Measurements from ENCODE around the gene FNDC8. TPM values are rescaled to one million over a fixed set of nuclear protein-coding genes. Genes with fewer than 3 reads are reported as not detected.

The FNDC8 gene
- total and polyA plus RNA-seq, 2 of the 8 experiments (the other 6 are each of a cell fraction or from before 2014, with no cell fraction given): not detected

DNA sequence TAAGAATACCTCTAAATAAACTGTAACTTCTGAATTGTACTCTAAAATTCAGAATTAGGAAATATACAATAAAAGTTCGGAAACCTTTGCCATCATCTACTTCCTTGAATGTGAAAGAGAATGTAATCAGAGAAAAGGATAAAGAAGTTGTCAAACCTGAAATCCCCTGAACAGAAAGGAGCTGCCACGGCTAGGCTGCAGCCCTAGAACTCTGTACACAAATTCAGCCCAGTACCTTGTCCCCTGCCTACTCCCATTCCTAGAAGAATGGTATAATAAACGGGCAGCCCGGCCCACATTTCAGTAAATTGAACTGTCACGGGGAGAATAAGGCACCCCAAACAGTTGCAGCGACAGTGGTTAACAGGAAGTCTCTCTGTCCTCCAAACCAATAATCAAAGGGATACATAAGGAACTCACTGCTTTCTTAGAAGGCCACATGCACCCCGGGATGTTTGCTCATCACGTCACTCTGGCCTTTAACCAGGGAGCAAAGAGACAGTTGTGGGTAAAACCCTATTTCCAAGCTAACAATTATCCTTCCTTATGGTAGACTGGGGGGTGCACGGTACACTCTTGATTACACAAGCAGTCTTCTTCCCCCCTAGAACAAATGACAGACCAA lies 33.6 kb upstream of the FNDC8 start:
- Histone ChIP-seq H3K9ac (replicated peaks in 1 of 4; ENCODE audit: extremely low read depth in 1 of 4, low read depth in 3 of 4, low read length in 3 of 4) (no peak overlapping the region), H2AK5ac (ENCODE audit: low read depth, low read length) (no peak overlapping the region), H3K36me3 (ENCODE audit: control insufficient read depth in 2 of 4, insufficient read depth in 4 of 4, low read length in 3 of 4) (no peaks in the 10 kb centered on the region), H4K91ac (replicated peaks; ENCODE audit: insufficient read length, low read length) (no peak overlapping the region), H2BK20ac (ENCODE audit: low read length) (no peak overlapping the region), H4K20me1 (replicated peaks in 1 of 2; ENCODE audit: control insufficient read depth in 1 of 2, insufficient read depth in 2 of 2, low read length in 2 of 2) (no peaks in the 10 kb centered on the region), H3K56ac (replicated peaks; ENCODE audit: insufficient read length, low read depth, low read length) (no peak overlapping the region), H4K8ac (ENCODE audit: extremely low read depth, insufficient read depth, low read length) (no peak overlapping the region), H3K18ac (ENCODE audit: extremely low read depth, low read length) (no peak overlapping the region), H3K4me3 (ENCODE audit: extremely low read depth in 1 of 4, insufficient read depth in 2 of 4, low read depth in 3 of 4, low read length in 4 of 4) (peak overlapping the region; percentile 53 to 86 (median 76)), H2BK12ac (ENCODE audit: low read depth, low read length) (no peak overlapping the region), H2BK15ac (ENCODE audit: low read length) (no peak overlapping the region), H3K27me3 (replicated peaks in 1 of 4; ENCODE audit: control insufficient read depth in 3 of 4, extremely low read depth in 1 of 4, insufficient read depth in 3 of 4, low read length in 3 of 4) (no peaks in the 10 kb centered on the region), H2BK120ac (replicated peaks; ENCODE audit: low read depth, low read length) (no peak overlapping the region), H3K27ac (ENCODE audit: low read depth, low read length) (no peak overlapping the region), H3K79me2 (ENCODE audit: control insufficient read depth in 1 of 2, insufficient read depth in 2 of 2, low read length in 2 of 2) (peaks cover 0 to 2% of the 10 kb centered on the region in 2 experiments; a peak in 1 of 4 replicates), H3K23ac (ENCODE audit: insufficient read length) (no peak overlapping the region), H3K4me1 (replicated peaks in 1 of 4; ENCODE audit: control insufficient read depth in 3 of 4, insufficient read depth in 4 of 4, low read length in 3 of 4) (peaks cover 6 to 23% (median 11%) of the 10 kb centered on the region in 4 experiments), H3K14ac (ENCODE audit: insufficient read length) (no peak overlapping the region), H2BK5ac (ENCODE audit: low read depth, low read length) (no peak overlapping the region), H2AFZ (ENCODE audit: low read length) (no peak overlapping the region), H4K5ac (ENCODE audit: insufficient read length, low read depth, low read length) (no peak overlapping the region), H3K9me3 (ENCODE audit: insufficient read depth in 2 of 2, low read depth in 1 of 2, low read length in 1 of 2) (no peaks in the 10 kb centered on the region), H3K4me2 (ENCODE audit: insufficient read depth in 1 of 2, low read depth in 2 of 2, low read length in 2 of 2) (peak overlapping the region; percentile 74 to 86), H3K79me1 (ENCODE audit: low read depth, low read length) (no peaks in the 10 kb centered on the region; the same call in 1 of the 2 replicates), H3K23me2 (ENCODE audit: low read depth, low read length) (peaks cover 12% of the 10 kb centered on the region; the same call in 1 of the 2 replicates), H3K4ac (replicated peaks; ENCODE audit: insufficient read length, low read depth, low read length) (no peak overlapping the region)
- CTCF ChIA-PET (ENCODE audit: partially characterized antibody): interaction anchor here (0.6 to 1.4 kb wide), 5 partner anchors 31 to 1151 kb away, joined by 3 to 4 read pairs (median 3); no protein-coding TSS in a partner anchor
- 60% methylated on average over 9 of the region's 9 CpGs; no CpG with 5 or more reads in 1 of the 2 experiments for WGBS, 2 experiments (ENCODE audit: extremely low coverage in 1 of 2, insufficient coverage in 1 of 2, insufficient read length in 1 of 2, insufficient replicate concordance in 2 of 2, low coverage in 1 of 2, low lambda C conversion rate in 2 of 2, missing lambda C conversion rate in 1 of 2)
- DNase-seq (ENCODE audit: low read depth in 1 of 2, low spot score in 2 of 2): no peak
- FAIRE-seq: no peak
- POLR2A ChIA-PET (ENCODE audit: partially characterized antibody): interaction anchor here (1.0 to 1.6 kb wide), 4 partner anchors 11 to 80 kb away, joined by 3 to 7 read pairs (median 4); partner anchors contain the start of gene RFFL
- TF ChIP-seq RXRA (IDR thresholded peaks at IDR 0.05; ENCODE audit: insufficient read depth, low read depth, low read length) (no peak), CHD2 (IDR thresholded peaks at IDR 0.05; ENCODE audit: low read length) (no peak), SIX5 (IDR thresholded peaks at IDR 0.05; ENCODE audit: low read depth, low read length) (no peak), CREB1 (IDR thresholded peaks at IDR 0.05) (no peak), SIN3A (conservative IDR thresholded peaks at IDR 0.05 in 1 of 2, IDR thresholded peaks at IDR 0.05 in 1 of 2; ENCODE audit: low read depth in 1 of 2, low read length in 2 of 2) (no peak), HDAC6 (IDR thresholded peaks at IDR 0.05; ENCODE audit: low read depth, low read length) (no peak), BRCA1 (IDR thresholded peaks at IDR 0.05; ENCODE audit: low read depth, low read length) (no peak), SP4 (IDR thresholded peaks at IDR 0.05; ENCODE audit: low read length) (no peak), CHD1 (IDR thresholded peaks at IDR 0.05; ENCODE audit: low read depth, low read length) (no peak), MAFK (IDR thresholded peaks at IDR 0.05; ENCODE audit: low read depth, low read length) (no peak), RNF2 (IDR thresholded peaks at IDR 0.05; ENCODE audit: borderline replicate concordance, low read depth, low read length, missing control alignments, poor library complexity, severe bottlenecking) (no peak)
- TF ChIP-seq, protein P1, sequence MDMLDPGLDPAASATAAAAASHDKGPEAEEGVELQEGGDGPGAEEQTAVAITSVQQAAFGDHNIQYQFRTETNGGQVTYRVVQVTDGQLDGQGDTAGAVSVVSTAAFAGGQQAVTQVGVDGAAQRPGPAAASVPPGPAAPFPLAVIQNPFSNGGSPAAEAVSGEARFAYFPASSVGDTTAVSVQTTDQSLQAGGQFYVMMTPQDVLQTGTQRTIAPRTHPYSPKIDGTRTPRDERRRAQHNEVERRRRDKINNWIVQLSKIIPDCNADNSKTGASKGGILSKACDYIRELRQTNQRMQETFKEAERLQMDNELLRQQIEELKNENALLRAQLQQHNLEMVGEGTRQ (IDR thresholded peaks at IDR 0.05; ENCODE audit: low read length): no peak
